ENCODE measurements around the gene MYH3. TPM values are rescaled to one million over a fixed set of nuclear protein-coding genes. Genes with fewer than 3 reads are reported as not detected.

Gene MYH3
- total and polyA plus RNA-seq, 10 of the 15 experiments (the other 5 are each of a cell fraction or from before 2014, with no cell fraction given), result 0.14 to 1.4 (median 0.71) TPM

- TF ChIP-seq NRF1 (conservative IDR thresholded peaks at IDR 0.05; ENCODE audit: low read depth, low read length) (no peak), SMAD5 (IDR thresholded peaks at IDR 0.05; ENCODE audit: low read depth) (no peak)
Observed at GRCh38 chr17:10652984-10653659, 4.0 kb downstream of the MYH3 start (continued).

GRCh38 chr17:10651927-10652326, 5.2 kb downstream of the MYH3 start:
- Histone ChIP-seq H3K36me3 (ENCODE audit: control insufficient read depth in 2 of 2, insufficient read depth in 2 of 2, low read length in 1 of 2) (no peaks in the 10 kb centered on the region), H3K9me3 (replicated peaks; ENCODE audit: control insufficient read depth, insufficient read depth, low read length) (no peaks in the 10 kb centered on the region), H2AFZ (ENCODE audit: control insufficient read depth, low read depth, low read length) (no peak overlapping the region), H3K79me2 (ENCODE audit: control insufficient read depth, insufficient read depth, low read length) (no peaks in the 10 kb centered on the region), H3K4me2 (ENCODE audit: control insufficient read depth, insufficient read depth) (no peak overlapping the region), H3K27me3 (replicated peaks in 1 of 2; ENCODE audit: control insufficient read depth in 2 of 2, insufficient read depth in 2 of 2, low read length in 1 of 2) (no peaks in the 10 kb centered on the region; a peak in 1 of 4 replicates), H3K9ac (ENCODE audit: control insufficient read depth, insufficient read depth, low read length) (no peak overlapping the region), H4K20me1 (ENCODE audit: control insufficient read depth, insufficient read depth) (no peaks in the 10 kb centered on the region), H3K4me1 (ENCODE audit: control insufficient read depth, insufficient read depth, low read length) (no peaks in the 10 kb centered on the region), H3K27ac (ENCODE audit: control insufficient read depth, insufficient read depth) (no peak overlapping the region), H3K4me3 (no peak overlapping the region)
- ChIA-PET SMC1A (ENCODE audit: uncharacterized antibody, unreplicated experiment) (no interaction called here), RAD21 (ENCODE audit: unreplicated experiment) (no interaction called here), POLR2A (no interaction called here), CTCF (no interaction called here)
- BruUV-seq (replicated peaks), result no TSS peak
- 73% methylated on average over 9 of the region's 9 CpGs for WGBS (ENCODE audit: insufficient coverage, insufficient replicate concordance, low lambda C conversion rate, missing lambda C conversion rate)
- DNase-seq (ENCODE audit: low read depth, low spot score), result no peak
- FAIRE-seq, result no peak
- ATAC-seq, result no peak
- intact Hi-C loops (cut with micrococcal nuclease; ENCODE audit: unreplicated experiment), result no loop called here
- in situ Hi-C loops (cut with MboI), result no loop called here
- TF ChIP-seq ZBTB40 (IDR thresholded peaks at IDR 0.05; ENCODE audit: borderline replicate concordance), result no peak
- no peak for TF ChIP-seq YBX1 (IDR thresholded peaks at IDR 0.05)
- TF ChIP-seq CBX5 (IDR thresholded peaks at IDR 0.05; ENCODE audit: low read depth), result no peak
- no peak for TF ChIP-seq NKRF (conservative IDR thresholded peaks at IDR 0.05)
- TF ChIP-seq NFIC (IDR thresholded peaks at IDR 0.05; ENCODE audit: low read depth, low read length), result no peak
- no peak for TF ChIP-seq GATAD2B (conservative IDR thresholded peaks at IDR 0.05; ENCODE audit: low read depth)
- TF ChIP-seq ZNF687 (IDR thresholded peaks at IDR 0.05), result no peak
- TF ChIP-seq HDAC2 (IDR thresholded peaks at IDR 0.05), result no peak

Data from GM12878 (cell line).